AG04450 (cell line): ENCODE measurements around the gene ERCC5. TPM values are rescaled to one million over a fixed set of nuclear protein-coding genes. Genes with fewer than 3 reads are reported as not detected.

Source experiments
- CTCF ChIA-PET: fragments of 300-600, 350-600 bp; formaldehyde crosslinking; extraction: SDS; loops from one replicate; lab custom pipeline; 2022; ENCODE audit warnings: antibody characterized with exemption, inconsistent platforms; lab: Charles Lee
- POLR2A ChIA-PET: fragments of 350-600 bp; formaldehyde crosslinking; extraction: SDS; loops from one replicate; lab custom pipeline; 2021; ENCODE audit warnings: antibody characterized with exemption, inconsistent platforms; lab: Yijun Ruan, JAX
- DNase-seq: peaks from one replicate; pipeline ENCODE4 v3.0.0-alpha.2; 2011; ENCODE audit warnings: low read depth, low spot score
- H3K27ac ChIP-seq: one replicate; pipeline ENCODE4 v1.5.1; 2012; ENCODE audit warnings: low read depth, low read length, control low read depth
- H3K27me3 ChIP-seq: one replicate; pipeline ENCODE4 v1.6.0; 2012; ENCODE audit warnings: low read length; ENCODE audit not compliant: control insufficient read depth, insufficient read depth
- H3K4me3 ChIP-seq: 2 replicates; pipeline ENCODE4 v1.5.1; 2011; ENCODE audit warnings: mild to moderate bottlenecking, low read depth, low read length, control low read depth
- H3K9me3 ChIP-seq: 2 replicates; pipeline ENCODE4 v1.5.1; 2012; ENCODE audit warnings: low read length; ENCODE audit not compliant: control insufficient read depth, insufficient read depth
- CTCF ChIP-seq: IDR thresholded peaks from 2 replicates; pipeline ENCODE4 v1.5.1; 2011; ENCODE audit warnings: low read depth, low read length, control low read depth, inconsistent platforms
- polyA plus RNA-seq: library from polyadenylated mRNA; depleted of rRNA; stranded (reverse); fragments of >200 nt; gene quantifications from 2 replicates; pipeline ENCODE4 v1.2.3, GENCODE V29; 2011

The ERCC5 gene
- polyA plus RNA-seq, 1 experiment: 47.6 TPM

GRCh38 chr13:102897371-102898138, 51.7 kb downstream of the ERCC5 start:
- POLR2A ChIA-PET: no interaction called here

GRCh38 chr13:102900193-102900608, 54.4 kb downstream of the ERCC5 start:
- Histone ChIP-seq H3K27me3 (no peaks in the 10 kb centered on the region), H3K27ac (no peak overlapping the region), H3K9me3 (no peaks in the 10 kb centered on the region), H3K4me3 (no peak overlapping the region)
- no peak for DNase-seq
- no peak for TF ChIP-seq CTCF
- POLR2A ChIA-PET: no interaction called here
- CTCF ChIA-PET: no interaction called here

More at GRCh38 chr13:102897371-102898138, 51.7 kb downstream of the ERCC5 start:
- DNase-seq: no peak
- CTCF ChIA-PET: no interaction called here
- TF ChIP-seq CTCF: no peak
- Histone ChIP-seq H3K4me3 (no peak overlapping the region), H3K27ac (no peak overlapping the region), H3K9me3 (no peaks in the 10 kb centered on the region), H3K27me3 (no peaks in the 10 kb centered on the region)

GRCh38 chr13:102901056-102901455, 55.2 kb downstream of the ERCC5 start:
- Histone ChIP-seq H3K4me3 (no peak overlapping the region), H3K9me3 (no peaks in the 10 kb centered on the region), H3K27me3 (no peaks in the 10 kb centered on the region), H3K27ac (no peak overlapping the region)
- TF ChIP-seq CTCF: no peak
- DNase-seq: no peak
- ChIA-PET POLR2A (no interaction called here), CTCF (interaction anchor here (0.6 kb wide), 1 partner anchor 8 kb away, joined by 5 read pairs; no protein-coding TSS in a partner anchor)

- no peak overlapping the region for H3K4me3 ChIP-seq
- H3K27ac ChIP-seq: no peak overlapping the region
- no peak for DNase-seq
- ChIA-PET CTCF (no interaction called here), POLR2A (no interaction called here)
- no peaks in the 10 kb centered on the region for H3K27me3 ChIP-seq
- TF ChIP-seq CTCF: no peak
- H3K9me3 ChIP-seq: no peaks in the 10 kb centered on the region
These were observed 55.9 kb downstream of the ERCC5 start for GRCh38 chr13:102901615-102902305.
